NCI-H82 (cell line): Measurements from ENCODE around the gene CHST7.

Experiments used
- DNase-seq: peaks from one replicate; lab custom pipeline; 2025; lab: John Stamatoyannopoulos, UW

Gene CHST7

DNA sequence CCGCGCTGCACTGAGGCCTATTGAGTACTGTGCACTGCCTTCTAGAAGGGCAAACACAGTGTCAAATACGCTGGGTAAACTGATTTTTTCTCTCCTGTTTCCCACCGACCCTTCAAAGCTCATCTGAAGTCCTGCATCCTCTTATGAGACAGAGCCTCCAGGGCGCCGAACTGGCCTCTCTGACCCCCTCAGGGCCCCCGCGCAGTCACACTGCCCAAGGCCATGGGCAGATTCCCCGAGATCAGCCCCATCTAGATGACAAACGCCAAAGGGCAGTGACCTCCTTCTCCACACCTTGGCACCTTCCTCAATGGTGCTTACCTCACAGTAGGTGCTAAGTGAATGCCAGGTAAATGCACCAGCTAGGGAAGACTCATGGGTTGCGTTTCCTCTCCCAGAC lies 34.4 kb downstream of the CHST7 start:
- no peak for DNase-seq

- no peak for DNase-seq
These were observed 36.6 kb downstream of the CHST7 start for GRCh38 chrX:46610070-46610658.

GRCh38 chrX:46611658-46612362 lies 38.2 kb downstream of the CHST7 start:
- no peak for DNase-seq

DNA sequence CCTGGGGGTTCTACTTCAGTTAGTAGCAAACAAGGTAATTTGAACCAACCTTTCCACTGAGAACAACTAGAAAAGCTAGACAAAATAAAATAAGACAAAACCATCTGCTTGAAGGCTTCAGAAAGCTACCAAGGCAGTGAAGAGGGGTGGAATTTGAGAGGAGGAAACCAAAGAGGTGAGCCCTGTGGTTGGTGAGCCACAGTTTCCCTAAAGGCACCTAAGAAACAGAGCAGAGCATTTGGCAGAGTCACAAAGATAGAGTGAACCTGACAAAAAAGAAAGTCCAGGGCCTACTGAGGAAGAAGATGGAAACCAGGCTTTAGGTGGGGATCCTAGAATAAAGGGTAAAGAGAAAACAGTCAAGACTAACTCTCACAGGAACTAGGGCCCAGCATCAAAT lies 44.3 kb downstream of the CHST7 start:
- no peak for DNase-seq

DNA sequence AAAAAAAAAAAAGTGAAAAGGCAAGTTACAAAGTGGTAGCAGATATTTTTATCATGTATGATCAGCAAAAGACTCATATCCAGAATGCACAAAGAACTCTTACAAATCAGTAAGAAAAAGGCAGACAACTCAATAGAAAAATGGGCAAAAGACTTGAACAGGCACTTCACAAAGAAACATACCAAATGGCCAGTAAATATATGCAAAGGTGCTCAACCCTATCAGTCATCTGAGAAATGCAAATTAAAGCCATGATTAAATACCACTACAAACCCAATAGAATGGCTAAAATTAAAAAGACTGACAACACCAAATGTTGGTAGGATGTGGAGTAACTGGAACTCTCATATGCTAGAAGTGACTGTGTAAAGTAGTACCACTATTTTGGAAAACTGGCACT lies 45.4 kb downstream of the CHST7 start:
- DNase-seq, result no peak

- no peak for DNase-seq
These were observed 46.9 kb downstream of the CHST7 start for GRCh38 chrX:46620505-46620904.

- DNase-seq, result no peak
These were observed 48.0 kb downstream of the CHST7 start for GRCh38 chrX:46621572-46621971.

GRCh38 chrX:46624090-46624786 lies 50.7 kb downstream of the CHST7 start:
- DNase-seq, result no peak

DNA sequence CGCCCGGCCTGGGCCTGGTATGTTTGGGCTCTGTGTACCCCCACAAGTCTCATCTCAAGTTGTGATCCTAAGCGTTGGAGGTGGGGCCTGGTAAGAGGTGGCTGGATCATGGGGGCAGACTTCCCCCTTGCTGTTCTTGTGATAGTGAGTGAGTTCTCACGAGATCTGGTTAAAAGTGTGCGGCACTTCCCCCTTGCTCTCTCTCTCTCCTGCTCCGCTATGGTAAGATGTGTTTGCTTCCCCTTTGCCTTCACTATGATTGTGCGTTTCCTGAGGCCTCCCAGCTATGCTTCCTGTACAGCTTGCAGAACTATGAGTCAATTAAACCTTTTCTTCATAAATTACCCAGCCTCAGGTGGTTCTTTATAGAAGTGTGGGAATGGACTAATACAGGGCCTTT lies 53.0 kb downstream of the CHST7 start:
- DNase-seq, result no peak

- DNase-seq, result no peak
These were observed 53.5 kb downstream of the CHST7 start for GRCh38 chrX:46627062-46627461.

DNA sequence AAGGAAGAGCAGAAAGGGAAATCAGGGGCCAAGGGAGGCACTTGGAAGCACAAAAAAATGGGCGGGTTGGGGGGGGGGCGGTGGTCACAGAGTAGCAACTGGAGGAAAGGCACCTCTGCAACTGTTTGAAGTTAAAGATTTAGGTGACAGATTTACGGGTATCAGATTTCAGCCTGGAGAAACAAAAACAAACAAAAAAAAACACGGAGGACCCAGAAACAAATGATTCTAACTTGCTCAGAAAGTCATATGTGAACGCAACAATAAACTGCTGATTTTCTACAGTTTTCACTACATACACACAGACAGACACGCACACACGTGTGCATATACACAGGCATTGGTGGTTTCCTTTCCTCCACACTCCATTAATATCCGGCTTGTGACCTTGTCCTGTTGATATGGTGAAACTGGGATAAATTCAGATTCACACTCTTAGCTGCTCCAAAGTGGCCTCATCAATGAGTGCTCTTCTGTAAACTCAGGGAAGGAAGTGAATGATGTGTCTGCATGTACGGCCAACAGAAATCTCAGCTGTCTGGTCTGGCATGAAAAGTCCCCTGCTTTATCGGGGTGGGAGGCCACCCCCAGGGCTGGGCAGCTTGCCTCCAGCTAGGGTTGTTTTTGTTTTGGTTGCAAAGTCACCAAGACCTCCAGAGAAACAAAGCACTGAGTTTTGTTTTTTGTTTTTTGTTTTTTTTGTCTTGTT lies 54.3 kb downstream of the CHST7 start:
- DNase-seq, result no peak

DNA sequence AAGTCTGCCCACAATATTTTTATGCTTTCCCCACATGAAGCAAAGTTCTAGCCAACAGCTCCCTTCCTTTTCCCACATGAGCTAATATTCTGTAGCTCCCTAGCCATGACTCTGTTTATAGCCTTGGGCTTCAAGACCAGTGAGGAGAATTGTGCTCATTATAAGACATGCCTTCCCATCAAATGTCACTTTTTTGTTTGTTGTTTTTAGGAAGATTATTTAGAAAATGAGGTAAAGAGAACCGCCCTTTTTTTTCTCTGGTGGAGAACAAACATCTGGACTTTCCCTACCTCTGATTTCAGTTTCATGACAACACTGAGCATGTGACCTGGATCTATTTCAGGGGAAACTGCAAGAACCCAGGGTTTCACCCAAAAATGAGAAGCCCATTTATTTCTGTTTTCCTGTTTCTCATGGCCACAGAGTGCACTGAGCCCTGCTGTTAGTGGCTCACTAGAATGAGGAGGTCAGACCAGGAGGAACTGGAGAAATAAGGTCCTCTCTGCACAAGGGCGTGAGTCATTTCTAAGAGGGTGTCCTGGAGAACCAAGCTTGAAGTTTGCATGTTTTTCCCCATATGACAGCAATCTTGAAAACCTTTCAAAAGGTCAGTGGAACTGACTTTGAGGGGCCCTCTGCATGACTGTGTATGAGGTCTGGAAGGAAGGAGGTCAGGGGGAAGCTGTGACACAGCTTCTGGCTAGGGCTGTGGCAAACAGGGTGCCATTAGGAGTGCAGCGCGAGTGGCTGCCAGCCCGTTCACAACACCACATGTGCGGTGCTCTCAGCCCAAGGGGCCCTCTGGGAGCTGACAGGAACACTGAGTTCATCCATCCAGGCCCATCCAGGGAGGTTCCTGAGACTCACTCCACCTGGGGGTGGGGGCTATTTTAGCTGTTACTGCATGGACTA lies 55.2 kb downstream of the CHST7 start:
- DNase-seq, result no peak

- no peak for DNase-seq
These were observed 56.6 kb downstream of the CHST7 start for GRCh38 chrX:46630141-46630540.

GRCh38 chrX:46634577-46634976 lies 61.0 kb downstream of the CHST7 start:
- no peak for DNase-seq

- no peak for DNase-seq
These were observed 61.6 kb downstream of the CHST7 start for GRCh38 chrX:46635186-46635585.

DNA sequence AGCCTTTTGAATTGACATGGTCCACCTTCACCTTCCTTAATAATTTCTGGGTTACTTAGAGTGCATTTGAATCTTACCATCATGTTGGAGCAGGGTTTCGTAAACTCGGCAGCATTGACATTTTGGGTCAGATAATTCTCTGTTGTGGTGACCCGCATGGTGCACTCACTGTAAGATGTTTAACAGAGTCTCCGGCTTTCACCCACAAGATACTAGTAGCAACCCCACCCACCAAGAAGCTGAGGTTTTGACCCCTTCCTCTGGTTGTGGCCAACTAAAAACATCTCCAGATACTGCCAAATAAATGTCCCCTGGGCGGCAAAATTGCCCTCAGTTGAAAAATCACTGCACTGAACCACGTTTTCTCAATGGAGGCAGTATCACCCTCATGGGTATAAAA lies 62.7 kb downstream of the CHST7 start:
- DNase-seq, result no peak

DNA sequence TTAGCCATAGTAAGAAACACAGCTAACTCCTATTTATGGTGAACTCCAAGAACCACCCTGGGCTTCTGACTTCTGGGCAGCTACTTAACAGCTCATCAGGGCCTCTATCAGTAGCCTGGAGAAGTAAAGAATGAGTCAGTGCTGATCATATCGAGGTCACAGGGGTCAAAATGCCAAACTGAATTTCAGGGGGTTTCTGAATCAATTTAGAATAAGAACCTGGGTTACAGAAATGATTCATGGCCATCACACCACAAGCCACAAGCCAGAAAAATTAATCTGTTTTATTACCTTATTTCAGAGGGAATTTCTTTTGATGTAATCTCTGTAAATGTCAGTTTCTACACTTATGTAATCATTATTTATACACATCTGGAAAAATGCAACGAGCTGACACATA lies 64.4 kb downstream of the CHST7 start:
- no peak for DNase-seq

GRCh38 chrX:46642145-46642544 lies 68.6 kb downstream of the CHST7 start:
- DNase-seq, result peak; percentile 12

DNA sequence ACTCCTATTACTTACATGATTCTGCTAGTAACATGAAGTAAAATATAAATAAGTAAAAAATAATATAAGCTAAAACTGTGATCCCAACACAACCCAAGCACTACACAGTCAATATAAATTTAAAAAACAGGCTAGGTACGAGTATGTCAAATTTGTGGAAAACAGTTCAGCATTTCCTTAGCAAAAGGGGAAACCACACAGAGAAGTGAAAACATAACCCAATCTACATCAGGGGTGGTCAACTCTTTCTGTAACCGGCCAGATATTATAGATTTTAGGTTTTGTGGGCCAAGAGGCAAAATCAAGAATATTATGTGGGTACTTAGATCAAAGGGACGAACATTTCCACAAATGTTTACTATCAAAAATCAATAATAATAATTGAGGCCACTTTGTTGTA lies 70.1 kb downstream of the CHST7 start:
- no peak for DNase-seq

- no peak for DNase-seq
These were observed 72.0 kb downstream of the CHST7 start for GRCh38 chrX:46645614-46646013.

GRCh38 chrX:46647251-46647650 lies 73.7 kb downstream of the CHST7 start:
- no peak for DNase-seq
